Amygdala (tissue), 56 donors: ENCODE results near the gene NIM1K.
"Not testable (repeated sequence)": the region's sequence is repeated elsewhere in the genome, so short reads cannot be mapped to it uniquely, and the experiment has no call there.

Source experiments
- DNase-seq, 56 donors: peaks; one replicate each; lab custom pipeline; 2025; lab: John Stamatoyannopoulos, UW

NIM1K gene

DNA sequence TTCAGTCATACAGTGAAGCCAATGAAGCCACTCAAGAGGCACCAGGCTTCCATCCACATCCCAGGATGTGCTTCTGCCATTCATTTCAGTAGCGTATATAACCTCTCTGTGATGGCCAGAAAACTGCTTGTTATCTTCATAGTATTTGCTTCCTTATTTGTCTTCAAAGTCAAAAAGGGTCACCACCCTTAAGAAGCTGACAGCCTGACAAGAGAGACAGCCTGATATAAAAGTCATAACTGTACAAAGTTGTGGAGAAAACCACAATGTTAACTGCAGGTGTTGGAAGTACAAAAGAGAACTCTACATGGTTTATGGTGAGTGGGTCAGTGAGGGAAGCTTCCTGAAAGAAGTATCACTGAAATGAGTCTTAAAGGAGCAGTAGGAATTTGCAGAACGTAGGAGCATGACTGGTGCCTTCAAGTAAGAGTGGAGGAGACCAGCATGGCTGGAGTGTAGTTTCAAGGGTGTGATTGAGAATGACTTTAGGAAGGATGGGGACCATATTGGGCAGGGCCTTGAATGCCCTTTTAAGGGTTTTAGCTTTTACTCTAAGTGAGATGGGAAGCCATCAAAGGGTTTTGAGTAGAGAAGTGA, 33.7 kb downstream of the NIM1K start:
- DNase-seq = no peak

DNA sequence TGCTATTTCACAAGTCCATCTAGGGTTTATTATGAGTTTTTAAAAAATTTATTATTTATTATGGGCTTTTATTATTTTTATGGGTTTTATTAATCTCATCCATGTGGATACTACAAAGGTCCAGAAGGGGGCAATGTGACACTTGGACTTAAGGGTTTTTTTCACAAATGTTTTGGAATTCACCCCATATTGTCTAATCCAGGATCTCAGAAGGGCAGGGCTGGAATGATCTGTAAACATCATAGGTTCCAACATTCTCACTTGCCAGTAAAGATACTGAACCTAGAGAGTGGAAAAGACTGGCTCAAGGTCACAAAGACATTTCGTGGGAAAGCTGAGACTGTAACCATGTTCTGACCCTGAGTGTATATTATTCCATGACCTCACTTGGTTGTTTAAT, 35.6 kb downstream of the NIM1K start:
- DNase-seq = no peak

DNA sequence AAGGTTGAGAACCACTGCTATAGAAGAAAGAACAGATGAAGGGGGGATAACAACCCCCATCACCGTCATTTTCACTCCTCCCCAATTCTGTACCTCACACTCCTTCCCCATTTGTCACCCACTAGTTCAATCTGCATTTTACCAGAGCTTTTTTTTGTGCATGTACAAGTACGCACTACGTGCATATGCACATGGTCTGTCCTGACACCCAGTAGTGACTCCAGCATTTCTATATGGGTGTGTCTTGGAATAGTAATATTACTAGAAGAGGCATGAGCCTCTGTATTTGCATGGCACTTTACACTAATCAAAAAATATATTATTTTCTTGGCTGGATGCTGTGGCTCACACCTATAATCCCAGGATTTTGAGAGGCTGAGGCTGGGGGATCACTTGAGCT, 38.7 kb downstream of the NIM1K start:
- no peak for DNase-seq

DNA sequence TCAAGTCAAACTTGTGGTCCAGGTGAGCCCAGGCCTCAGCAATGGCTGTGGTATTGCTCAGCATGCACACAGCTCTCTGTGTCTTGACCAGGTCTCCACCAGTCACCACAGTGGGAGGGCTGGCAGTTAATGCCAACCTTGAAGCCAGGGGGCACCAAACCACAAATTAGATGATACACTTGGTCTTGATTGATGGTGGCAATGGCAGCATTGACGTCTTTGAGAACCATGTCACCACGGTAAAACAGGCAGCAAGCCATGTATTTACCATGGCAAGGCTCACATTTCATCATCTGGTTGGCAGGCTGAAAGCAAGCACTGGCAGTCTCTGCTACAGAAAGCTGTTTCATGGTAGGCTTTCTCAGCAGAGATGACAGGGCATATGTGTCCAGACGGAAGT, 40.0 kb downstream of the NIM1K start:
- DNase-seq = no peak

- DNase-seq = peak in 2 of 56 donors; percentile 13 to 47
These were observed 41.2 kb downstream of the NIM1K start for GRCh38 chr5:43232943-43233833.

DNA sequence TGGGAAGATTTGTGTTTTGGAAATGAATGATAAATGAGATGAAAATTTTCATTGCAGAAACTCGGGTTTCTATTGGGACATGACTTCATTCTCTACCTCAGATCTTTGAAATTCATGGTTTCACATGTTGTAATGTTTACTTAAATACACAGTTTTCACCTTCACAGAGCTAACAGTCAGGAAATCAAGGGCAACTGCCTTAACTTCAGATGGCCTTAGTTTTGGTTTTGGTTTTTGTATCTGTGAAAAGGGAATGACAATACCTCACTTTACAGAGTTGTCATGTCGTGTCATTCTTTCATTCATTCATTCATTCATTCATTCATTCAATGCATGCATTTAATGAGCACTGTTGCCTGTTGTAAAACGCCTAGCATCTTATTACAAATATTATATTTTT, 41.9 kb downstream of the NIM1K start:
- no peak for DNase-seq

DNA sequence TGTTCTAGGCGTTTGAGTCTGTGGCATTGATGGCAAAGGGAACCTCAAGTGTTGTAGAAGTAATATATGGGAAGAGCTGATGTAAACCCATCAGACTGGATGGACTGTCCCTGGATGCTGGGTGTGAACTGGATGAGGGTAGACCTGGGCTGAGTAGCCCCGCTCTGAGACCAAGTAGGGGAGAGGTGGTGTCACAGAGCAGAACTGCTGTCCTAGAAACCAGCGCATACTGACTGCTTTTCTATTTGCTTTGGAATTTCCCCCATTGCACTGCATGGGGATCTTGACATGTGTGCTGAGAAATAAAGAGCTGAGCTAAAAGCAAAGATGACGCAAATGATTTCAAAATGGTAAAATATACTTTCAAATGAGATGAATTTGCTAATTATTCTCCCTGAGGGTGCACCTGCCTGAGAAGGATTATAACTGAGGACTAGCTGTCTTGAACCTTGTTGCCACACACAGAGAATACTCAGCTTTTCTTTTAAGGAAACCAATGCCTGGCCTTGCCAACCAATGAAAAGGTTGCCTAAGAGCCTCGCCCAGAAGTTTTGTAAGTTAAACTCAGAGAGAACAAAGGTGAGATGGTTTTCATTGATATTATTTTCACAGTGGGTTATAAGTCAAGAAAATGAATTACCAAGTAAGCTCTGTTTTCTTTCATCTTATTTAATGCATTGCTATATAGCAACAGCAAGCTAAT, 44.8 kb downstream of the NIM1K start:
- no peak for DNase-seq

DNA sequence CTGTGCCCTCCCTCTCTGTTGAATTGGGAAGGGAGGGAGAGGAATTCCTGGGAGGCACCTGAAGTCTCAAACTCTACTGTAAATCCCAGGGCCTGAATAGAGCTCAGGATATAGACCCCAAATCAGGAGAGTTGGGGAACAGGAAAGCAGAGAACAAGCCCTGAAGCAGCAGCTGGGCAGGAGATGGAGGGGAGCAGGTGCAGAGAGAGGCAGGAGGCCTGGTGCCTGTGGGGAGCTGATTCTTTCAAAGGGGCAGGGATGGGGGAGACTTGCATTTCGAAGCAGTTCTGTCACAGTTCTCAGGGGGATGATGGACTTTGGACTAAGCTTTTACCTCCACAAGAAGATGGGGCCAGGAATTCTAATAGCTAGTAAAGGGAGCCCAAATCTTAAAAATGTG, 50.2 kb downstream of the NIM1K start:
- DNase-seq = no peak

- no peak for DNase-seq
These were observed 51.2 kb downstream of the NIM1K start for GRCh38 chr5:43243270-43243669.

- no peak for DNase-seq
These were observed 53.0 kb downstream of the NIM1K start for GRCh38 chr5:43244823-43245565.

DNA sequence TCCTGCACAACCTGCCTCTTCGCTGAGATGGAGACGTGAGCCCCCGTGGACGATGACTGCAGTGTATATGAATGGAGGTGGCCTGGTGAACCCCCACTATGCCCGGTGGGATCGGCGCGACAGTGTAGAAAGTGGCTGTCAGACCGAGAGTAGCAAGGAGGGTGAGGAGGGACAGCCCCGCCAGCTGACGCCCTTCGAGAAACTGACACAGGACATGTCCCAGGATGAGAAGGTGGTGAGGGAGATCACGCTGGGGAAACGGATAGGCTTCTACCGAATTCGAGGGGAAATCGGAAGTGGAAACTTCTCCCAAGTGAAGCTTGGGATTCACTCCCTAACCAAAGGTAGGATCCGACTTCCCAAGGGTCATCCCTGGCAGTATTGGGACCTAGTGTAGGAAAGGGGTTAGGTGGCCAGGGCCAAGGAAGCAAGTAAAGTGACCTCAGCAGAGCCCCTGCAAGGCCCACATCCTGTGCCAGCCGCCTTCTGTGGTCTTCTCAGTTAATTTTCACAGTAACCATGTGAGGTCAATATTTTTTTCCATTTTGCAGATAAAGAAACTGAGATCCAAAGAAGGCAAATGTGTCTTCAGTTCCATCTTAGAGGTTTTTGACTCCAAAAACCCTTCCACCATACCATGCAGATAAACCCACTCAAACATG, 53.8 kb downstream of the NIM1K start:
- no peak for DNase-seq

GRCh38 chr5:43251754-43252153, 59.7 kb downstream of the NIM1K start:
- DNase-seq = no peak

- DNase-seq = no peak
These were observed 63.7 kb downstream of the NIM1K start for GRCh38 chr5:43255704-43256103.

DNA sequence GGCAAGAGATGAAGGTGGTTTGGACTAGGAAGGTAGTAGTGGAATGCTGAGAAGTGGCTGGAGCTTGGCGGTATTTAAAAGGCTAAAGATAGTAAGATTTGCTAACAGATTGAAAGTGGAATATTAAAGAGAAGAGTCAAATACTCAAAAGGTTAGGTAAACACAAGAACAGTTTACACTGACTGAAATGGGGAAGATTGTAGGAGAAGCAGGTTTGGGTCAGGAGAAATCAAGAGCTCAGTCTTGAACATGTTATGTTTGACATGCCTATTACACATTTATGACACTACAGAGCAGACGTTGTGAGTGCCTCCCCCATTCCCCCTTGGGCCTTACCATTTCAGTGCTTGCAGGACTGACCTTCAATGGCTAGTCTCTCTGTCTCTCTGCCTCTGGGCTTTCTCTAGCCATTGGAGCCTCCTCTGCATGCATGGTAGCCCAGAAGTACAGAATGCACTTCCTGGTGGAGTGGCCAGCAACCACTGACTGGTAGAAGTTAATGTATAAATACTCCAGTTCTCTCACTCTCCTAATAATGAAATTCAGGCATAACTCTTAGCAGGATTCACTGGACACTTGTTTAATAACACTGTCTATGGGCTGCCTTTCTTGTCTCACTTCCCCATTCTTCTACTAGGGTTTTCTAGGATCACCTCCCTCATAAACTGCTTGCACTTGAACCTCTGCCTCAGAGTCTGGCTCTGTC, 64.4 kb downstream of the NIM1K start:
- no peak for DNase-seq

GRCh38 chr5:43258116-43258515, 66.1 kb downstream of the NIM1K start:
- no peak for DNase-seq

- DNase-seq = not testable (repeated sequence)
These were observed 70.2 kb downstream of the NIM1K start for GRCh38 chr5:43262269-43262668.

DNA sequence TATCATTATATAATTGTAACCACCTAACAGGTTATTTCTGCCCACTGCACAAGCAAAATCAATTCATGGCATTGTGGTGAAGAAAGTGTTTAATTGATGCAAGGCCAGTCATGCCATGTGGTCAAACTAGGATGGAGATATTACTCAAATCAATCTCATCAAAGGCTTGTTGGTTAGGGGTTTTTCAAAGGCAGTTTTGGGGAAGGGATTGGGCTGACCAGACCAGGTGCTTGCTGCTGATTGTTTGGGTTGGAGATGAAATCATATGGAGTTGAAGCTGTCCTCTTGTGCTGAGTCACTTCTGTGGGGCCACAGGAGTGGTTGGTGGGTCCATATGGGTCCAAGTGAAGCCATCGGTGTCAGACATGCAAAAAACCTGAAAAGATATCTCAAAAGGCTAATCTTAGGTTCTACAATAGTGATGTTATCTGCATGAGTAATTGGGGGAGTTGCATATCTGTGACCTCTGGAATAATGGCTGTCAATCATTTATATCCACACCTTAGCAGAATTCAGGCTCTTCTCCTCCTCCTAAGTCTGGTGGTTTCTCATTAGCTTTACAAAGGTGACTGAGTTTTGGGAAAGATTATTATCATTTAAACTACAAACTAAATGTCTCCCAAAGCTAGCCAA, 76.3 kb downstream of the NIM1K start:
- DNase-seq = no peak

DNA sequence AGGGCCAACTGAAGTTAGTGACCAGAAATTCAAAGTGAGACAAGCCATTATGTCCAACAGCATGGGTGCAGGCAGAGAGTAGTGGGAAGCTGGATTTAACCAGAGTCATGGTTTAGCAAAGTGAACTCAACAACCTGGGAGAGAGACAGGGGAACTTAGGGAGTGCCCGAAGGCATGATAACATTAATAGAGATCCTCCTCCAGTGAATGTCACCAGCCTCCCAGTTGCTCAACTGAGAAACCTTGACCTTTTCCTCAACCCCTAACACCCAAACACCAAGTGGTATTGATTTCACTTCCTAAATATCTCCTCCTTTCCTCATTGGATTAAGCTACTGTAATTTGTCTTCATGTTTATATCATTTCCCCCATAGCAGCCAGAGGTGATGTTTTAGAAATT, 78.6 kb downstream of the NIM1K start:
- no peak for DNase-seq

- DNase-seq = no peak
These were observed 81.5 kb downstream of the NIM1K start for GRCh38 chr5:43273552-43273951.
